Gastroesophageal sphincter (tissue), 3 donors: ENCODE data around the gene TACC3.

Source experiments
- CTCF ChIP-seq, 4 experiments: fragments of 200-600 bp in 2 of 4; fragments of 450-650 bp in 2 of 4; sonication (generic) in 1 of 4; IDR thresholded peaks; one replicate each; pipeline ENCODE4 v1.5.1; 2017 to 2019; ENCODE audit warnings: antibody characterized with exemption in 4 of 4, mild to moderate bottlenecking in 2 of 4, moderate library complexity in 2 of 4
- POLR2A ChIP-seq, 2 donors: fragments of 450-650 bp; IDR thresholded peaks; one replicate each; pipeline ENCODE4 v1.6.1; 2017; ENCODE audit warnings: antibody characterized with exemption in 2 of 2, mild to moderate bottlenecking in 2 of 2, moderate library complexity in 1 of 2

GRCh38 chr4:1747603-1747967, 26.3 kb downstream of the TACC3 start:
- TF ChIP-seq CTCF (IDR thresholded peaks at IDR 0.05) (no peak), POLR2A (IDR thresholded peaks at IDR 0.05) (no peak)
